K562 (cell line): Measurements from ENCODE around the gene PHTF2. TPM values are rescaled to one million over a fixed set of nuclear protein-coding genes. Genes with fewer than 3 reads are reported as not detected.
A peak's percentile ranks its signal among the peaks of the same experiment; 100 is the strongest.

Experiments used
- ASH1L ChIP-seq: fragments of 450-650 bp; IDR thresholded peaks from 2 replicates; pipeline ENCODE4 v1.6.1; 2018; ENCODE audit warnings: borderline replicate concordance, mild to moderate bottlenecking, low read depth; ENCODE audit not compliant: partially characterized antibody
- CREM ChIP-seq: IDR thresholded peaks from 2 replicates; pipeline ENCODE4 v1.6.1; 2014; ENCODE audit warnings: antibody characterized with exemption, low read depth
- FOXJ2 ChIP-seq: fragments of 200-800 bp; sonication (Bioruptor generic); IDR thresholded peaks from 2 replicates; pipeline ENCODE4 v1.6.1; 2016; ENCODE audit warnings: missing genetic modification characterization, missing compliant biosample characterization
- GATAD2A ChIP-seq: fragments of 450-650 bp; IDR thresholded peaks from 2 replicates; pipeline ENCODE4 v1.6.1; 2017
- LEF1 ChIP-seq: fragments of 450-650 bp; IDR thresholded peaks from 2 replicates; pipeline ENCODE4 v1.6.1; 2016; ENCODE audit warnings: mild to moderate bottlenecking
- MAFF ChIP-seq: IDR thresholded peaks from 2 replicates; pipeline ENCODE4 v1.6.1; 2012; ENCODE audit warnings: low read length, improper control_type of control experiment
- MEF2D ChIP-seq: conservative IDR thresholded peaks from 2 replicates; pipeline ENCODE4 v1.6.1; 2016; ENCODE audit warnings: low read depth, missing genetic modification characterization, missing compliant biosample characterization
- MTA2 ChIP-seq: fragments of 450-650 bp; IDR thresholded peaks from 2 replicates; pipeline ENCODE4 v1.6.1; 2016; ENCODE audit warnings: low read depth
- POLR2H ChIP-seq: IDR thresholded peaks from 2 replicates; pipeline ENCODE4 v1.6.1; 2016; ENCODE audit warnings: missing genetic modification characterization, low read depth, mild to moderate bottlenecking, control low read depth, missing compliant biosample characterization, moderate library complexity
- SMARCA4 ChIP-seq: fragments of 450-650 bp; IDR thresholded peaks from 2 replicates; pipeline ENCODE4 v1.6.1; 2016
- TCF7 ChIP-seq: sonication (generic); IDR thresholded peaks from 2 replicates; pipeline ENCODE4 v1.6.1; 2016; ENCODE audit warnings: antibody characterized with exemption, borderline replicate concordance
- TFE3 ChIP-seq: fragments of 450-650 bp; formaldehyde crosslinking; IDR thresholded peaks from 2 replicates; pipeline ENCODE4 v1.4.0; 2020; ENCODE audit warnings: mild to moderate bottlenecking, mixed read lengths
- ZBTB11 ChIP-seq, 3 experiments: fragments of 200-800 bp in 1 of 3; fragments of 250-450 bp in 1 of 3; fragments of 450-650 bp in 1 of 3; sonication (Bioruptor Pico) in 1 of 3; sonication (Bioruptor generic) in 1 of 3; formaldehyde crosslinking in 1 of 3; IDR thresholded peaks; 2 replicates each; pipeline versions ENCODE4 v1.6.1 to v1.8.0; 2016 to 2022; ENCODE audit warnings: mild to moderate bottlenecking in 2 of 3, missing genetic modification characterization in 2 of 3, missing compliant biosample characterization in 1 of 3, moderate library complexity in 1 of 3
- ZBTB17 ChIP-seq: fragments of 450-650 bp; formaldehyde crosslinking; IDR thresholded peaks from 2 replicates; pipeline ENCODE4 v1.4.0; 2020; ENCODE audit warnings: mild to moderate bottlenecking
- ZNF24 ChIP-seq: fragments of 450-650 bp; IDR thresholded peaks from 2 replicates; pipeline ENCODE4 v1.6.1; 2016
- ZNF830 ChIP-seq: fragments of 250-450 bp; sonication (Bioruptor Pico); IDR thresholded peaks from 2 replicates; pipeline ENCODE4 v1.5.0; 2021; ENCODE audit warnings: mild to moderate bottlenecking
- polyA plus RNA-seq, 8 experiments: library from polyadenylated mRNA; depleted of rRNA in 4 of 8; stranded (reverse) in 5 of 8; unstranded in 3 of 8; fragments of >200 nt; fragmentation: Nextera tagmentation in 2 of 8; fragmentation: Illumina TruSeq in 1 of 8; extraction: Ambion mirVana in 2 of 8; extraction: Trizol in 1 of 8; gene quantifications; 2 replicates each; pipeline versions ENCODE4 v1.2.1 to v1.2.3, GENCODE V29; 2011 to 2014; ENCODE audit warnings: inconsistent platforms in 1 of 8, missing spikeins in 1 of 8
- total RNA-seq, 7 experiments: library from RNA; depleted of rRNA in 6 of 7; stranded (reverse); fragments of >200 nt in 6 of 7; fragmentation: Illumina TruSeq in 2 of 7; extraction: Trizol in 2 of 7; gene quantifications; 2 replicates each; pipeline versions ENCODE4 v1.2.1 to v1.2.3, GENCODE V29; 2011 to 2021; ENCODE audit warnings: low replicate concordance in 1 of 7
- TF ChIP-seq, protein P1 (sequence below): fragments of 200-800 bp; sonication (Bioruptor generic); IDR thresholded peaks from 2 replicates; pipeline ENCODE4 v1.6.1; 2016; ENCODE audit warnings: missing genetic modification characterization, missing compliant biosample characterization

The PHTF2 gene
- total and polyA plus RNA-seq, 9 of the 15 experiments (the other 6 are each of a cell fraction or from before 2014, with no cell fraction given), result 17.9 to 43.6 (median 25.4) TPM

DNA sequence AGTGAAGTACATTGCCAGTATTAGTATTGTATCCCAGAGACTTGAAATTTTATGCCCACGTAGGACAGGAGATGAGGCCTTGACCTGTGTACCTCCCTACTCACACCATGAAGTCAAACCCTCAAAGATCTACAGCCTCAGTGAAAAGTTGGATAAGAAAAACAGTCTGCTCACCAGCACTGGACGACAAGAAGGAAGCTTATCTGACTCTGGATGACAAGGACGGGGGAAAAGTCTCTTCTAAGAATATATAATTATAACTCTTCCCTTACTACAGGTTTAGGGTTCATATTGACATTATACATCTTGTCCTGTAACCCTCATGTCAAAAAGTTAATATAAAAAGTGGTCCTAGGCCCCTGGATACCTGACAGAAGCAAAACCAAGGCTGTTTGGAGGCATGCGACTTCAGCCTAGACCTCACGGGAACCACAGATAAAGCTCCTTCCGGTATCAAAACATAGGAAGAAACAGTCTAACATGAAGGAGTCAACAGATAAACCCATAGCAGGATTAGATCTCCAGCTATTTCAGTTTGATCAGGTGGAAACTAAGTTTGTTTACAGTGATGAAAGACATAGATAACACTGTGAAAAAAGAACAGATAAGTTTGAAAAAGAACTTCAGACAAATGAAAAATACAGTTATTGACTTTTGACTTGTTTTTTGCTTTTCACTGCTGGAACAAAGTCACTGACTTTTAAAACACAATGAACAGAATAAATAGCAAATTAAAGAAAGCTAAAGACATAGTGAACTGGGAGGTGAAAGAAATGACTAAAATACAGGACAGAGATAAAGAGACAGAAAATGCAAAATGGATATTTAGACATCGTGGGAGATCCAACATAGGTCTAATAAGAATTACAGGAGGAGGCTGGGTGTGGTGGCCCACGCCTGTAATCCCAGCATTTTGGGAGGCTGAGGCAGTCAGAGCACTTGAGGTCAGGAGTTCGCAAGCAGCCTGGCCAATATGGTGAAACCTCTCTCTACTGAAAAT lies 145.9 kb downstream of the PHTF2 start (continued):
- TF ChIP-seq ZNF830 (no peak), MAFF (no peak), MEF2D (tag) (0 out of 2 replicates have a peak, but pooled peaks have one; percentile 33), ZNF24 (no peak), LEF1 (peak; percentile 37; the same call in 1 of the 2 replicates), ZBTB17 (CRISPR knock-in tag) (peak; percentile 16; the same call in 1 of the 2 replicates), SMARCA4 (peak; percentile 85), ZBTB11 (CRISPR knock-in tag; IDR thresholded peaks at IDR 0.05) (peak in 1 of 3 experiments; percentile 59; a peak in 2 of 6 replicates), ASH1L (no peak), CREM (peak; percentile 25; the same call in 1 of the 2 replicates), POLR2H (tag) (peak; percentile 56), TFE3 (CRISPR knock-in tag) (no peak), MTA2 (peak; percentile 32; the same call in 1 of the 2 replicates), FOXJ2 (tag) (peak; percentile 93), TCF7 (no peak), GATAD2A (peak; percentile 32; the same call in 1 of the 2 replicates)
- TF ChIP-seq, protein P1, sequence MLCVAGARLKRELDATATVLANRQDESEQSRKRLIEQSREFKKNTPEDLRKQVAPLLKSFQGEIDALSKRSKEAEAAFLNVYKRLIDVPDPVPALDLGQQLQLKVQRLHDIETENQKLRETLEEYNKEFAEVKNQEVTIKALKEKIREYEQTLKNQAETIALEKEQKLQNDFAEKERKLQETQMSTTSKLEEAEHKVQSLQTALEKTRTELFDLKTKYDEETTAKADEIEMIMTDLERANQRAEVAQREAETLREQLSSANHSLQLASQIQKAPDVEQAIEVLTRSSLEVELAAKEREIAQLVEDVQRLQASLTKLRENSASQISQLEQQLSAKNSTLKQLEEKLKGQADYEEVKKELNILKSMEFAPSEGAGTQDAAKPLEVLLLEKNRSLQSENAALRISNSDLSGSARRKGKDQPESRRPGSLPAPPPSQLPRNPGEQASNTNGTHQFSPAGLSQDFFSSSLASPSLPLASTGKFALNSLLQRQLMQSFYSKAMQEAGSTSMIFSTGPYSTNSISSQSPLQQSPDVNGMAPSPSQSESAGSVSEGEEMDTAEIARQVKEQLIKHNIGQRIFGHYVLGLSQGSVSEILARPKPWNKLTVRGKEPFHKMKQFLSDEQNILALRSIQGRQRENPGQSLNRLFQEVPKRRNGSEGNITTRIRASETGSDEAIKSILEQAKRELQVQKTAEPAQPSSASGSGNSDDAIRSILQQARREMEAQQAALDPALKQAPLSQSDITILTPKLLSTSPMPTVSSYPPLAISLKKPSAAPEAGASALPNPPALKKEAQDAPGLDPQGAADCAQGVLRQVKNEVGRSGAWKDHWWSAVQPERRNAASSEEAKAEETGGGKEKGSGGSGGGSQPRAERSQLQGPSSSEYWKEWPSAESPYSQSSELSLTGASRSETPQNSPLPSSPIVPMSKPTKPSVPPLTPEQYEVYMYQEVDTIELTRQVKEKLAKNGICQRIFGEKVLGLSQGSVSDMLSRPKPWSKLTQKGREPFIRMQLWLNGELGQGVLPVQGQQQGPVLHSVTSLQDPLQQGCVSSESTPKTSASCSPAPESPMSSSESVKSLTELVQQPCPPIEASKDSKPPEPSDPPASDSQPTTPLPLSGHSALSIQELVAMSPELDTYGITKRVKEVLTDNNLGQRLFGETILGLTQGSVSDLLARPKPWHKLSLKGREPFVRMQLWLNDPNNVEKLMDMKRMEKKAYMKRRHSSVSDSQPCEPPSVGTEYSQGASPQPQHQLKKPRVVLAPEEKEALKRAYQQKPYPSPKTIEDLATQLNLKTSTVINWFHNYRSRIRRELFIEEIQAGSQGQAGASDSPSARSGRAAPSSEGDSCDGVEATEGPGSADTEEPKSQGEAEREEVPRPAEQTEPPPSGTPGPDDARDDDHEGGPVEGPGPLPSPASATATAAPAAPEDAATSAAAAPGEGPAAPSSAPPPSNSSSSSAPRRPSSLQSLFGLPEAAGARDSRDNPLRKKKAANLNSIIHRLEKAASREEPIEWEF (CRISPR knock-in tag), result 0 out of 2 replicates have a peak, but pooled peaks have one; percentile 35
